CD4-positive, alpha-beta T cell (primary cell): ENCODE data around the gene INKA1. TPM values are rescaled to one million over a fixed set of nuclear protein-coding genes. Genes with fewer than 3 reads are reported as not detected.

Source experiments
- ATAC-seq: fragments of 200-7000 bp; cut with Tn5 transposase; one replicate; pipeline ENCODE4 v1.10.0; 2022; ENCODE audit warnings: mild to moderate bottlenecking; ENCODE audit not compliant: poor library complexity
- CTCF ChIA-PET: fragments of 350-600 bp; sonication (Branson Sonifier 250); formaldehyde crosslinking; loops from one replicate; lab custom pipeline; 2021; ENCODE audit warnings: antibody characterized with exemption, inconsistent platforms; lab: Charles Lee
- POLR2A ChIA-PET: fragments of 350-600 bp; sonication (Branson Sonifier 250); formaldehyde crosslinking; loops from one replicate; lab custom pipeline; 2021; ENCODE audit warnings: antibody characterized with exemption, inconsistent platforms; lab: Charles Lee
- DNase-seq, 14 experiments: peaks; one replicate each; pipeline ENCODE4 v3.0.0-alpha.2; 2013 to 2020; ENCODE audit warnings: mixed read lengths in 2 of 14
- H3K27ac ChIP-seq, 2 donors: one replicate each; pipeline versions ENCODE4 v1.5.1 to v1.7.0; 2013; ENCODE audit warnings: low read length in 2 of 2, low read depth in 1 of 2, mild to moderate bottlenecking in 1 of 2
- H3K27me3 ChIP-seq, 2 experiments: 1 replicate in 1 of 2; 2 replicates in 1 of 2; pipeline versions ENCODE4 v1.6.1 to v1.7.0; 2013; ENCODE audit warnings: low read length in 2 of 2, control low read depth in 1 of 2, mild to moderate bottlenecking in 1 of 2, moderate library complexity in 1 of 2; ENCODE audit not compliant: insufficient read depth in 2 of 2, control insufficient read depth in 1 of 2
- H3K36me3 ChIP-seq: one replicate; pipeline ENCODE4 v1.6.1; 2013; ENCODE audit warnings: low read length, control low read depth; ENCODE audit not compliant: insufficient read depth
- H3K4me1 ChIP-seq: one replicate; pipeline ENCODE4 v1.6.1; 2013; ENCODE audit warnings: low read length, control low read depth; ENCODE audit not compliant: insufficient read depth
- H3K4me3 ChIP-seq: one replicate; pipeline ENCODE4 v1.5.1; 2013; ENCODE audit warnings: mild to moderate bottlenecking, low read length, moderate library complexity
- H3K9me3 ChIP-seq, 2 experiments: 1 replicate in 1 of 2; 2 replicates in 1 of 2; pipeline versions ENCODE4 v1.6.1 to v1.7.0; 2013; ENCODE audit warnings: low read length in 2 of 2, mild to moderate bottlenecking in 2 of 2, control low read depth in 1 of 2, moderate library complexity in 1 of 2; ENCODE audit not compliant: control insufficient read depth in 1 of 2, insufficient read depth in 1 of 2
- H3K27ac Mint-ChIP-seq: one replicate; pipeline ENCODE4 v1.8.0; 2020; ENCODE audit warnings: mixed read lengths
- H3K27me3 Mint-ChIP-seq: one replicate; pipeline ENCODE4 v1.8.0; 2021; ENCODE audit warnings: mixed read lengths
- H3K36me3 Mint-ChIP-seq: one replicate; pipeline ENCODE4 v1.8.0; 2021; ENCODE audit warnings: low read depth, mixed read lengths
- H3K4me1 Mint-ChIP-seq: one replicate; pipeline ENCODE4 v1.8.0; 2021; ENCODE audit warnings: low read depth, mixed read lengths
- H3K4me3 Mint-ChIP-seq: one replicate; pipeline ENCODE4 v1.8.0; 2020; ENCODE audit warnings: mild to moderate bottlenecking, mixed read lengths
- H3K9me3 Mint-ChIP-seq: one replicate; pipeline ENCODE4 v1.8.0; 2020; ENCODE audit warnings: mixed read lengths
- CTCF ChIP-seq: fragments of 200-600 bp; IDR thresholded peaks from one replicate; pipeline ENCODE4 v1.8.0; 2022; ENCODE audit warnings: antibody characterized with exemption, mild to moderate bottlenecking
- intact Hi-C, 2 experiments: fragments of 100-400 bp; cut with DNase I in 1 of 2; cut with micrococcal nuclease in 1 of 2; formaldehyde crosslinking; loops; one replicate each; pipeline versions ENCODE4 v1.15.1 to v1.9.0; 2023 to 2025; cut with DNase I, micrococcal nuclease
- total RNA-seq, 174 experiments: library from RNA in 2 of 174; stranded (reverse) in 2 of 174; gene quantifications; one replicate each; pipeline ENCODE4 v1.2.3 and lab custom pipeline; 2021 to 2026

Gene INKA1
- total RNA-seq, 2 experiments from 2014 or later, result 0.85 to 0.87 TPM

DNA sequence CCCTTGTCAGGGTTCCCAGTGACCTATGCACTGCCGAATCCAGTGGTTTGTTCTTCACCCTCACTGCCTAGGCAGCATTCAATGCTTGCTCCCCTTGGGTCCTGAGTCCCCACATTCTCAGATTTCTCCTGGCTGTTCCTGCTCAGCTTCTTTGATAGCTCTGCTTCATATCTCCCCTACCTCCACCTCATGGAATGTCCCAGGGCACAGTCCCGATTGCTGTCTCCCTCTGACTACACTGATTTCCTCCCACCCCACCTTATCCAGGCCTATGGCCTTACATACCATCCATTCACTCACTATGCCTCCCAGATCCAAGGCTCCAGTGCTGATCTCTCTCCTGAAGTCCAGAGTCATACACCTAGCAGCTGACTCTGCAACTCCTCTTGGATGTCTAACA is 1.9 kb upstream of the INKA1 start:
- intact Hi-C loops, result loop anchor here (5.0 to 10.0 kb wide), 2 partner anchors 126 to 284 kb away; partner anchors contain the start of genes MON1A (in 1 of the 2) and RBM5 (in 1 of the 2)
- TF ChIP-seq CTCF, result no peak

GRCh38 chr3:49803465-49804140 is 542 bp downstream of the INKA1 start:
- intact Hi-C loops, result loop anchor here (1.0 to 10.0 kb wide), 4 partner anchors 10 to 281 kb away; partner anchors contain the start of genes IP6K1 (in 1 of the 2), MON1A (in 1 of the 2), RBM5 (in 1 of the 2) and UBA7 (in 1 of the 2)
- ChIA-PET CTCF (interaction anchor here (1.1 to 6.2 kb wide), 11 partner anchors 11 to 103 kb away, joined by 3 to 103 read pairs (median 7); partner anchors contain the start of gene UBA7), POLR2A (interaction anchor here (0.6 to 4.7 kb wide), 19 partner anchors 9 to 782 kb away, joined by 3 to 83 read pairs (median 6); partner anchors contain the start of genes AMIGO3, GMPPB, GNAI2 and IP6K1)
- Histone ChIP-seq H3K36me3 (no peaks in the 10 kb centered on the region), H3K9me3 (no peaks in the 10 kb centered on the region), H3K4me3 (peak overlapping the region; percentile 85), H3K27me3 (no peaks in the 10 kb centered on the region), H3K4me1 (peaks cover 56% of the 10 kb centered on the region), H3K27ac (peak overlapping the region in 1 of 2 donors; percentile 69)
- DNase-seq (peak in 13 of 14 experiments; percentile 22 to 75 (median 39)), ATAC-seq (peak; percentile 30)
- Mint-ChIP-seq H3K4me1 (peaks cover 52% of the 10 kb centered on the region), H3K9me3 (no peaks in the 10 kb centered on the region), H3K27me3 (peaks cover 4% of the 10 kb centered on the region), H3K36me3 (peaks cover 12% of the 10 kb centered on the region), H3K27ac (peak overlapping the region; percentile 72), H3K4me3 (peak overlapping the region; percentile 85)
- no peak for TF ChIP-seq CTCF

More for the DNA sequence above, 1.9 kb upstream of the INKA1 start:
- H3K36me3 ChIP-seq, result no peaks in the 10 kb centered on the region
- H3K4me1 Mint-ChIP-seq, result peaks cover 28% of the 10 kb centered on the region
- no peaks in the 10 kb centered on the region for H3K9me3 ChIP-seq
- DNase-seq, result peak in 1 of 14 experiments; percentile 6
- peaks cover 34% of the 10 kb centered on the region for H3K4me1 ChIP-seq
- H3K9me3 Mint-ChIP-seq, result no peaks in the 10 kb centered on the region
- H3K4me3 ChIP-seq, result no peak overlapping the region
- ChIA-PET CTCF (interaction anchor here (1.4 to 6.2 kb wide), 2 partner anchors 8 to 39 kb away, joined by 3 to 103 read pairs; no protein-coding TSS in a partner anchor), POLR2A (interaction anchor here (1.2 to 4.7 kb wide), 4 partner anchors 12 to 38 kb away, joined by 3 to 83 read pairs (median 34); partner anchors contain the start of genes IP6K1 and UBA7)
- no peaks in the 10 kb centered on the region for H3K36me3 Mint-ChIP-seq
- no peaks in the 10 kb centered on the region for H3K27me3 ChIP-seq
- no peak overlapping the region for H3K27ac ChIP-seq
- H3K4me3 Mint-ChIP-seq, result peak overlapping the region; percentile 52
- no peak overlapping the region for H3K27ac Mint-ChIP-seq
- peaks cover 4% of the 10 kb centered on the region for H3K27me3 Mint-ChIP-seq
- ATAC-seq, result no peak

DNA sequence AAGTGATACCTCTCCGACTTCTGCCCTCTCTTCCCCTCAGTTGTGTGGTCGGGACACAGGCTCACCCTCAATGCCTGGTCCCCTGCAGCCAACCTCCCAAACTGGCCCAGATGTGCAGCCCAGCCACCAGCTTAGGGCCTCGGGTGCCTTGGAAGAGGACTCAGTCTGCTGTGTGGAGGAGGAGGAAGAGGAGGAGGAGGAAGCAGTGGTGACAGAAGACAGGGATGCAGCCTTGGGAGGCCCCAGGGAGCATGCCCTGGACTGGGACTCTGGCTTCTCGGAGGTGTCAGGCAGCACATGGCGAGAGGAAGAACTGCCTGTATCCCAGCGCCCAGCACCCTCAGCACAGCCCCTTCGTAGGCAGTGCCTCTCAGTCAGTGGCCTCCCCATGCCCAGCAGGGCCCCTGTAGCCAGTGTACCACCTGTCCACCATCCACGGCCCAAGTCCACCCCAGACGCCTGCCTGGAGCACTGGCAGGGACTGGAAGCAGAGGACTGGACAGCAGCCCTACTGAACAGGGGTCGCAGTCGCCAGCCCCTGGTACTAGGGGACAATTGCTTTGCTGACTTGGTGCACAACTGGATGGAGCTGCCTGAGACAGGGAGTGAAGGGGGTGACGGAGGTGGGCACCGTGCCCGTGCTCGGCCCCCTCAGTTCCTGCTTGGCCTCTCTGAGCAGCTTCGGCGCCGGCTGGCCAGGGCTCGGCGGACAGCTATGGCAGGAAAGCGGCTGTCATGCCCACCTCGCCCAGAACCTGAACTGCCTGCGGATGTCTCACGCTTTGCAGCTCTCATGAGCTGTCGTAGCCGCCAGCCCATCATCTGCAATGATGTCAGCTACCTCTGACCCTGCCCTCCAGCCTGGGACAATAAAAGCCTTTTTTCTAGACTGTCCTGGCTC is 1.3 kb downstream of the INKA1 start:
- H3K36me3 Mint-ChIP-seq, result peaks cover 20% of the 10 kb centered on the region
- intact Hi-C loops, result loop anchor here (5.0 to 10.0 kb wide), 2 partner anchors 123 to 280 kb away; partner anchors contain the start of genes MON1A (in 1 of the 2) and RBM5 (in 1 of the 2)
- no peak for ATAC-seq
- H3K27ac Mint-ChIP-seq, result peak overlapping the region; percentile 77
- ChIA-PET CTCF (interaction anchor here (0.6 to 6.2 kb wide), 5 partner anchors 11 to 822 kb away, joined by 3 to 103 read pairs (median 13); partner anchors contain the start of gene UBA7), POLR2A (interaction anchor here (1.6 to 4.7 kb wide), 7 partner anchors 9 to 264 kb away, joined by 6 to 83 read pairs (median 11); partner anchors contain the start of genes RBM6 and UBA7)
- no peaks in the 10 kb centered on the region for H3K9me3 Mint-ChIP-seq
- H3K4me3 Mint-ChIP-seq, result peak overlapping the region; percentile 85
- Histone ChIP-seq H3K27ac (peak overlapping the region in 1 of 2 donors; percentile 30), H3K9me3 (no peaks in the 10 kb centered on the region), H3K27me3 (no peaks in the 10 kb centered on the region), H3K4me1 (peaks cover 56% of the 10 kb centered on the region), H3K36me3 (peaks cover 6% of the 10 kb centered on the region), H3K4me3 (no peak overlapping the region)
- peaks cover 4% of the 10 kb centered on the region for H3K27me3 Mint-ChIP-seq
- peak in 2 of 14 experiments; percentile 13 to 31 for DNase-seq
- no peak for TF ChIP-seq CTCF
- H3K4me1 Mint-ChIP-seq, result peaks cover 56% of the 10 kb centered on the region
